SIG-M5 treated with dmso at 0.1 percent for 504 hours (cell line): ENCODE data around the gene CCDC24.

Experiments used
- DNase-seq: peaks from one replicate; lab custom pipeline; 2025; ENCODE audit not compliant: unreplicated experiment; lab: John Stamatoyannopoulos, UW

Gene CCDC24

GRCh38 chr1:44024031-44024902 is 32.9 kb downstream of the CCDC24 start:
- no peak for DNase-seq

GRCh38 chr1:44024903-44025525 is 33.6 kb downstream of the CCDC24 start:
- no peak for DNase-seq

- no peak for DNase-seq
Observed at GRCh38 chr1:44025816-44026215, 34.4 kb downstream of the CCDC24 start.

- DNase-seq, result no peak
Observed at GRCh38 chr1:44027320-44027719, 35.9 kb downstream of the CCDC24 start.

- no peak for DNase-seq
Observed at GRCh38 chr1:44029260-44029910, 38.0 kb downstream of the CCDC24 start.

- peak; percentile 84 for DNase-seq
Observed at GRCh38 chr1:44029911-44030604, 38.7 kb downstream of the CCDC24 start.

- DNase-seq, result no peak
Observed at GRCh38 chr1:44030605-44031251, 39.3 kb downstream of the CCDC24 start.

- no peak for DNase-seq
Observed at GRCh38 chr1:44031252-44032169, 40.1 kb downstream of the CCDC24 start, which contains the start of gene SLC6A9. TSS of gene SLC6A9 (minus strand) at chr1:44031462. CDS start at chr1:44024277, 7,185 bp downstream.

- no peak for DNase-seq
Observed at GRCh38 chr1:44032170-44032790, 40.9 kb downstream of the CCDC24 start.

- DNase-seq, result no peak
Observed at GRCh38 chr1:44033041-44033575, 41.7 kb downstream of the CCDC24 start.

- DNase-seq, result no peak
Observed at GRCh38 chr1:44033756-44034155, 42.4 kb downstream of the CCDC24 start.

- DNase-seq, result no peak
Observed at GRCh38 chr1:44034423-44034822, 43.0 kb downstream of the CCDC24 start.

GRCh38 chr1:44034976-44035716 is 43.7 kb downstream of the CCDC24 start:
- no peak for DNase-seq

- no peak for DNase-seq
Observed at GRCh38 chr1:44035726-44036408, 44.5 kb downstream of the CCDC24 start.

GRCh38 chr1:44036409-44037139 is 45.2 kb downstream of the CCDC24 start:
- DNase-seq, result peak; percentile 49

- no peak for DNase-seq
Observed at GRCh38 chr1:44037154-44037553, 45.8 kb downstream of the CCDC24 start.
